HG02852 (cell line): Measurements from ENCODE around the gene PGS1.

ENCODE experiments used
- ATAC-seq: cut with Tn5 transposase; IDR thresholded peaks from one replicate; pipeline ENCODE4 v1.9.1; 2021; ENCODE audit warnings: mild to moderate bottlenecking, moderate library complexity; ENCODE audit not compliant: unreplicated experiment

PGS1 gene

DNA sequence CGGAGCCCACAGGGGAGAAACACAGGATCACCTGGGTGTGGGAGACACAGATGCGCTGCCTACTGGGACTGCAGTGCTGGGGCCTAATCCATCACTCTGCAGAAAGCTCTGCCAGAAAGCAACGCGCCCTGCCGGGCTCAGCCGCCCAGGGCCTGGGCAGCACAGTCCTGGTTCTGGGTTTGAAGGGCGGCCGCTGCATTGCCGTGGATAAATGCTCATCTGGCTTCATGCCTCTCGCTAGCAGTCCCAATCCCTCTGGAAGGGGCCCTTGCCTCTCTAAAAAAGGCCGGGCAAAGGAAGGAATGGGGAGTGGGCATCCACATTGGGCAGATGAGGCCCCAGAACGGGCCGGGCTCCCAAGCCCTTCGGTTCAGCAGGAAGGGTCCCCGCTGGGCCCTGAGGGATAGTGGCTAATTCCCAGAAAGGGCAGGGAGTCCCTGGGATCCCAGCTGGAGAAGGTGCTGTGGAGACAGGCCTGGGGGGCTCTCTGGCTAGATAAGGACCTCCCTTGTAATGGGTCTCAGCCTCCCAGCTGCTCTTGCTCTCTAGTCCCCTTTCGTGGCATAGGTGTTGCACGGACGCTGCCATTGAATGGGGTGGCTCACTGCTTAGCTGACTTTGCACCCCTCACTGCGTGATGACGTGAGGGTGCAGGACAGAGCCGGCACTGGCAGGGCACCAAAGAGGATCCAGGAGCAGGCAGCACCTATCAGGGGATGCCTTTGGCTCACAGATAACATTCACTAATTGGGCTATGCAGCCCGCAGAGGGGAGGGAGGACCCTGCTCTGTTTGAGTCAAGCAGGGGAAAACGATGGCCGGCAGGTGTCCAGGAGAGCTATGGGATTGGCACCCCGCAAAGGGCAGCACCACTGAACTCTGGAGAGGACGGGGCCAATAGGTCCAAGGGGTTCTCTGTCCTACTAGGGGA, 88.6 kb downstream of the PGS1 start:
- no peak for ATAC-seq

DNA sequence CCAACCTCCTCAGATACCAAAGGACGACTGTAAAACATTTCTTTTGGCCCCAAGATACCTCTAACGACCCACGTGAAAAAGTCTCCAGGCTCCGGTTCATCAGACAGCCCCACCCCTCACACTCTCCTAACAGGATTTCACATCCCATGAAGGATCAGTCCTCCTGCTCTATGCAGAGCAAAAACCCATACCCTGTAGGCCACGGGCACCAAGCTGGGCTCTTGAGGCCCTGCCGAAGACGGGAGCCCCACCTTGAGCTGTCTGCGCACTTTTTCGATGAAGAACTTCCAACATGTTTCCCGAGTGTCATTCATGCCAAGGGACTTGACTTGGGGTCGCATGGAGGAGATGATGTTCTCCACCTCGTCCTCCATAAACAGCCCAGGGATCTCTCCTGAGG, 89.9 kb downstream of the PGS1 start:
- no peak for ATAC-seq

DNA sequence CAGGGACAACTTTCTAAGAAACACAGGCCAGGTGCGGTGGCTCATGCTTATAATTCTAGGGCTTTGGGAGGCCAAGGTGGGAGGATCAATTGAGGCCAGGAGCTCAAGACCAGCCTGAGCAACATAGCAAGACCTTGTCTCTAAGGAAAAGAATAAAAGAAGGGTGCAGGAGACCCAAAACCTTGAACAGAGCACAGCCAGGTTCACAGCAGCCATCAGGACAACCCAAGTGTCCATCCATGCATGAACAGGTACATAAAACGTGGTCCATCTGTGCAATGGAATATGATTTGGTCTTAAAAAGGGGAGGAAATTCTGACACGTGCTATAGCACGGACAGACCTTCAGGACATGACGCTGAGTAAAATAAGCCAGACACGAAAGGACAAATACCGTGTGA, 91.0 kb downstream of the PGS1 start:
- no peak for ATAC-seq

DNA sequence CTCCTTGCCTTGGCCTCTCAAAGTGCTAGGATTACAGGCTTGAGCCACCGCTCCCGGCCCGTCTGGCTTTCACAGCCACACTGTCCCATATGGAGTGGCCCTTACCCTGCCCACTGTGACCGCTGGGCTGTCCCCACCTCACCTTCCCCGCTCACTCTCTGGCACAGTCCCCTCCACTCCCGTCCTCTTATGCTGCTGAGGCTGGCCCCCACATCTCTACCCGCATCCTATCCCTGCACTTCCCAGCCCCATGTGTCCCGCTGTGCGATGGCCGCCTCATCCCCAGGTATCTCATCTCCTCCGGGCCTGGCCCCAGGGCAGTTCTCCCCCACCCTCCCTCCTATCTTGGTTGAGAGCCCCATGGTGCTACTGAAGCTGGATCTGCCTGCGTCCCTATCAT, 93.2 kb downstream of the PGS1 start:
- ATAC-seq, result no peak

DNA sequence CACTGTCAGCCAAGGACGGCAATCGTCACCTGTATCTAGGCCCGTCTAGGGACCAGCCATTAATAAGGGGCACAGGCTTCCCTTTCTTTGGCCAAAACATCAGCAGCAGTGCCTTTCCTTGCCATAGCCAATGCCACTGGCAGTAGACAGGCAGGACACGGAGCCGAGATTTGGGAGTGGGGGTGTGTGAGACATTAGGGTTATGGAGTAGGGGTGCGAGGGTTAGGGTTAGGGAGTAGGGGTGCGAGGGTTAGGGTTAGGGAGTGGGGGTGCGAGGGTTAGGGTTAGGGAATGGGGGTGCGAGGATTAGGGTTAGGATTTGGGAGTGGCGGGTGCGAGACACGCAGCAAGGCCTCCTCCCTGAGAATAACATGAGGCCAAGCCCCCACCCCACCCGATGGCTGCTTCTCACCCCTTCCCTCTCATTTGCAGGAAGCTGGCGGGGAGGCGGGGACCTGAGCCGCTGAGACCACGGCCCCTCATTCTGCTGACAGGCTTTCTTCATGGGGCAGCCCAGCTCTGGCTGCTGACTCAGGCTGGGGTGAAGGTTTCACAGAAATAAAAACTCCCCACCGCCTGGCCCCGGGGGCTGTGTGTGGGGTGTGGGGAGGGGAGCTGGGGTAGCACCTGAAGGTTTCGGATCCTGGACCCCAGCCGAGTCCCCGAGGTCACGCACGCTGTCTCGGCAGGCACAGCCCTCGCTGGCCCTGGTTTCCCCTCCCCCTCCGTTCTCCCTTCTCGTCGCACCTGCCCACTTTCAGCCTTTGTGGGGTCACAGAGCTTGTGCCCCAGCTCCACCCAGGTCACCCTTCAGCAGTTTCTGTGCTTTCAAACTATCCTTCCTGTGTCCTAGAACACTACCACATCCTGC, 93.8 kb downstream of the PGS1 start:
- ATAC-seq, result no peak

DNA sequence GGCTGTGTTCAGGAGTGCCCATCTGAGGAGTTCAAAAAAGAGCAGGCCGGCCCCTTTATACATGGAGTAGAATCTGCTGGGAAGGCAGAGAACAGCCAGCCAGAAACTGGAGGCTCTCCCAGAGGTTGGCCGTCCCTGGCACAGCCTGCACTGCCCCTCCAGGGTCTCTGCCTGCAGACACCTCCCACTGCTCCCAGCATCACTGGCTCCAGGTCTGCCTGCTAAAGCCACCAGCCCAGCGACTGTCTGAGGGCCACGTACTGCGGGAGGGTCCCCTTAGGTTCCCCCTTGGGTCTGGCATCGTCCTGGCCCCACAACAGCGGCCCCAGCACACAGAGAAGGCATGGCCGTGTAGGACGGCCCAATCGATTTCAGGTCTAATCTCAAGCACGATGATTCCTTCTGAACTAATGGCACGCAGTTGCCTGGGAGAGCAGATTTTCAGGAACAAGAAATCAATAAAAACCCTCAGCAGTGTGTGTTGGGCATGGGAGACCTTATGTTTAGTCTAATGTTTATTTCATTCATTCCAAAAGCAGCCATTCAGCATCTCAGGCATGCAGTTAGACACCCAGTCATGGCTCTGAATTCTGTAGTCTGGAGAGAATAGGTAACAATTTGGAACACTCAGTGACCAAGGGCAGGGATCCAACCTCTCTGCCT, 95.6 kb downstream of the PGS1 start:
- ATAC-seq, result no peak
